HepG2 (cell line): ENCODE data around the gene XPO5. TPM values are rescaled to one million over a fixed set of nuclear protein-coding genes. Genes with fewer than 3 reads are reported as not detected.

ENCODE experiments used
- AGO1 ChIP-seq: fragments of 200-400 bp; formaldehyde crosslinking; IDR thresholded peaks from 2 replicates; pipeline ENCODE4 v1.6.1; 2017; ENCODE audit warnings: mild to moderate bottlenecking, low read depth, low read length, moderate library complexity; ENCODE audit not compliant: poor library complexity, severe bottlenecking
- FOXC1 ChIP-seq: sonication (generic); formaldehyde crosslinking; IDR thresholded peaks from 2 replicates; pipeline ENCODE4 v1.8.0; 2022; ENCODE audit warnings: mild to moderate bottlenecking, missing genetic modification reagents, borderline replicate concordance
- FOXO1 ChIP-seq: sonication (generic); formaldehyde crosslinking; IDR thresholded peaks from 2 replicates; pipeline ENCODE4 v1.4.0; 2020; ENCODE audit warnings: missing genetic modification reagents
- GZF1 ChIP-seq: sonication (generic); formaldehyde crosslinking; IDR thresholded peaks from 2 replicates; pipeline ENCODE4 v1.5.1; 2020; ENCODE audit warnings: mild to moderate bottlenecking, missing genetic modification reagents
- MTERF4 ChIP-seq: sonication (generic); formaldehyde crosslinking; IDR thresholded peaks from 2 replicates; pipeline ENCODE4 v1.8.0; 2023; ENCODE audit warnings: mild to moderate bottlenecking, missing genetic modification reagents
- POLR2AphosphoS5 ChIP-seq: IDR thresholded peaks from 2 replicates; pipeline ENCODE4 v1.6.1; 2012; ENCODE audit warnings: low read depth, low read length
- RARA ChIP-seq: IDR thresholded peaks from 2 replicates; pipeline ENCODE4 v1.6.1; 2016; ENCODE audit warnings: missing genetic modification reagents, missing compliant biosample characterization
- REPIN1 ChIP-seq: sonication (generic); formaldehyde crosslinking; IDR thresholded peaks from 2 replicates; pipeline ENCODE4 v1.8.0; 2022; ENCODE audit warnings: missing genetic modification reagents, low read depth, mild to moderate bottlenecking, borderline replicate concordance
- SPEN ChIP-seq: sonication (generic); formaldehyde crosslinking; IDR thresholded peaks from 2 replicates; pipeline ENCODE4 v1.5.1; 2020; ENCODE audit warnings: low read depth, mild to moderate bottlenecking, missing genetic modification reagents
- SRF ChIP-seq: IDR thresholded peaks from 2 replicates; pipeline ENCODE4 v1.6.1; 2011; ENCODE audit warnings: mild to moderate bottlenecking, low read depth, low read length, moderate library complexity
- TOE1 ChIP-seq: sonication (generic); formaldehyde crosslinking; IDR thresholded peaks from 2 replicates; pipeline ENCODE4 v1.4.0; 2020; ENCODE audit warnings: mild to moderate bottlenecking, missing genetic modification reagents
- ZBTB38 ChIP-seq: sonication (generic); formaldehyde crosslinking; IDR thresholded peaks from 2 replicates; pipeline ENCODE4 v1.5.1; 2020; ENCODE audit warnings: mild to moderate bottlenecking, missing genetic modification reagents
- ZBTB49 ChIP-seq: sonication (generic); formaldehyde crosslinking; IDR thresholded peaks from 2 replicates; pipeline ENCODE4 v1.4.0; 2020; ENCODE audit warnings: missing genetic modification reagents, borderline replicate concordance
- ZNF510 ChIP-seq: sonication (generic); formaldehyde crosslinking; IDR thresholded peaks from 2 replicates; pipeline ENCODE4 v1.4.0; 2020; ENCODE audit warnings: low read depth, mild to moderate bottlenecking, missing genetic modification reagents
- ZNF574 ChIP-seq: sonication (generic); formaldehyde crosslinking; IDR thresholded peaks from 2 replicates; pipeline ENCODE4 v1.4.0; 2020; ENCODE audit warnings: missing genetic modification reagents
- polyA plus RNA-seq, 8 experiments: library from polyadenylated mRNA; depleted of rRNA in 3 of 8; stranded (reverse) in 7 of 8; unstranded in 1 of 8; fragments of >200 nt; fragmentation: Illumina TruSeq in 4 of 8; extraction: Trizol in 4 of 8; gene quantifications; 2 replicates each; pipeline versions ENCODE4 v1.2.1 to v1.2.3, GENCODE V29; 2011 to 2016; ENCODE audit warnings: low read depth in 4 of 8, missing spikeins in 1 of 8, mixed read lengths in 1 of 8; ENCODE audit not compliant: insufficient read depth in 1 of 8
- total RNA-seq, 5 experiments: library from RNA; depleted of rRNA; stranded (reverse); fragments of >200 nt; fragmentation: Illumina TruSeq; extraction: Trizol; gene quantifications; 2 replicates each; pipeline ENCODE4 v1.2.3, GENCODE V29; 2016; ENCODE audit warnings: low read depth in 1 of 5
- TF ChIP-seq, protein P1 (sequence below): sonication (generic); formaldehyde crosslinking; IDR thresholded peaks from 2 replicates; pipeline ENCODE4 v1.4.0; 2020; ENCODE audit warnings: missing genetic modification reagents
- TF ChIP-seq, protein P2 (sequence below): sonication (generic); formaldehyde crosslinking; IDR thresholded peaks from 2 replicates; pipeline ENCODE4 v1.5.1; 2020; ENCODE audit warnings: missing genetic modification reagents, mild to moderate bottlenecking, borderline replicate concordance

XPO5 gene
- total and polyA plus RNA-seq, 2 of the 13 experiments (the other 11 are each of a cell fraction or from before 2014, with no cell fraction given) = 52.2 to 68.0 TPM

GRCh38 chr6:43491750-43492661 lies 83.8 kb downstream of the XPO5 start (continued):
- TF ChIP-seq ZBTB49 (CRISPR knock-in tag) (no peak), AGO1 (no peak), FOXO1 (CRISPR knock-in tag) (no peak), RARA (CRISPR knock-in tag) (peak; percentile 63), POLR2AphosphoS5 (0 out of 2 replicates have a peak, but pooled peaks have one; percentile 25), FOXC1 (no peak), ZBTB38 (CRISPR knock-in tag) (0 out of 2 replicates have a peak, but pooled peaks have one; percentile 14), SPEN (CRISPR knock-in tag) (peak; percentile 17; the same call in 1 of the 2 replicates), ZNF510 (no peak), TOE1 (CRISPR knock-in tag) (no peak), GZF1 (CRISPR knock-in tag) (no peak), MTERF4 (CRISPR knock-in tag) (0 out of 2 replicates have a peak, but pooled peaks have one; percentile 67), SRF (no peak), ZNF574 (CRISPR knock-in tag) (no peak), REPIN1 (CRISPR knock-in tag) (no peak)
- TF ChIP-seq, protein P1, sequence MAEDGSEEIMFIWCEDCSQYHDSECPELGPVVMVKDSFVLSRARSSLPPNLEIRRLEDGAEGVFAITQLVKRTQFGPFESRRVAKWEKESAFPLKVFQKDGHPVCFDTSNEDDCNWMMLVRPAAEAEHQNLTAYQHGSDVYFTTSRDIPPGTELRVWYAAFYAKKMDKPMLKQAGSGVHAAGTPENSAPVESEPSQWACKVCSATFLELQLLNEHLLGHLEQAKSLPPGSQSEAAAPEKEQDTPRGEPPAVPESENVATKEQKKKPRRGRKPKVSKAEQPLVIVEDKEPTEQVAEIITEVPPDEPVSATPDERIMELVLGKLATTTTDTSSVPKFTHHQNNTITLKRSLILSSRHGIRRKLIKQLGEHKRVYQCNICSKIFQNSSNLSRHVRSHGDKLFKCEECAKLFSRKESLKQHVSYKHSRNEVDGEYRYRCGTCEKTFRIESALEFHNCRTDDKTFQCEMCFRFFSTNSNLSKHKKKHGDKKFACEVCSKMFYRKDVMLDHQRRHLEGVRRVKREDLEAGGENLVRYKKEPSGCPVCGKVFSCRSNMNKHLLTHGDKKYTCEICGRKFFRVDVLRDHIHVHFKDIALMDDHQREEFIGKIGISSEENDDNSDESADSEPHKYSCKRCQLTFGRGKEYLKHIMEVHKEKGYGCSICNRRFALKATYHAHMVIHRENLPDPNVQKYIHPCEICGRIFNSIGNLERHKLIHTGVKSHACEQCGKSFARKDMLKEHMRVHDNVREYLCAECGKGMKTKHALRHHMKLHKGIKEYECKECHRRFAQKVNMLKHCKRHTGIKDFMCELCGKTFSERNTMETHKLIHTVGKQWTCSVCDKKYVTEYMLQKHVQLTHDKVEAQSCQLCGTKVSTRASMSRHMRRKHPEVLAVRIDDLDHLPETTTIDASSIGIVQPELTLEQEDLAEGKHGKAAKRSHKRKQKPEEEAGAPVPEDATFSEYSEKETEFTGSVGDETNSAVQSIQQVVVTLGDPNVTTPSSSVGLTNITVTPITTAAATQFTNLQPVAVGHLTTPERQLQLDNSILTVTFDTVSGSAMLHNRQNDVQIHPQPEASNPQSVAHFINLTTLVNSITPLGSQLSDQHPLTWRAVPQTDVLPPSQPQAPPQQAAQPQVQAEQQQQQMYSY (CRISPR knock-in tag) = no peak
- TF ChIP-seq, protein P2, sequence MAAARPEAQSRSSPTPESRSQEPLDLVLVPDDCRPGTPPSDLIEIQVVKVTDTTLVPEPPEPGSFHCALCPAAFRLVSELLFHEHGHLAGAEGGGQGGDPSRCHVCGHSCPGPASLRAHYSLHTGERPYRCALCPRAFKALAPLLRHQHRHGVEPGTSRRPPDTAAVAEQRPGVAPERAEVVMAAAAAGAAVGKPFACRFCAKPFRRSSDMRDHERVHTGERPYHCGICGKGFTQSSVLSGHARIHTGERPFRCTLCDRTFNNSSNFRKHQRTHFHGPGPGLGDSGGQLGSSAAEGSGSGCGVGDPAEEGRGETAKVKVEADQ (CRISPR knock-in tag) = no peak
